IPS-15b (cell line): Measurements from ENCODE around the gene ZNF341.
A peak's percentile ranks its signal among the peaks of the same experiment; 100 is the strongest.

Experiments
- H3K27me3 ChIP-seq: one replicate; pipeline ENCODE4 v1.6.1; 2013; ENCODE audit warnings: low read length; ENCODE audit not compliant: control insufficient read depth, insufficient read depth
- H3K36me3 ChIP-seq: one replicate; pipeline ENCODE4 v1.6.1; 2013; ENCODE audit warnings: low read length; ENCODE audit not compliant: control insufficient read depth, insufficient read depth
- H3K4me1 ChIP-seq: one replicate; pipeline ENCODE4 v1.6.1; 2013; ENCODE audit warnings: mild to moderate bottlenecking, low read length; ENCODE audit not compliant: control insufficient read depth, insufficient read depth
- H3K4me3 ChIP-seq: one replicate; pipeline ENCODE4 v1.5.1; 2013; ENCODE audit warnings: low read depth, low read length
- H3K9ac ChIP-seq: one replicate; pipeline ENCODE4 v1.6.1; 2013; ENCODE audit warnings: low read depth, mild to moderate bottlenecking, low read length
- H3K9me3 ChIP-seq: one replicate; pipeline ENCODE4 v1.6.1; 2013; ENCODE audit warnings: mild to moderate bottlenecking, low read length; ENCODE audit not compliant: control insufficient read depth, insufficient read depth

The ZNF341 gene

DNA sequence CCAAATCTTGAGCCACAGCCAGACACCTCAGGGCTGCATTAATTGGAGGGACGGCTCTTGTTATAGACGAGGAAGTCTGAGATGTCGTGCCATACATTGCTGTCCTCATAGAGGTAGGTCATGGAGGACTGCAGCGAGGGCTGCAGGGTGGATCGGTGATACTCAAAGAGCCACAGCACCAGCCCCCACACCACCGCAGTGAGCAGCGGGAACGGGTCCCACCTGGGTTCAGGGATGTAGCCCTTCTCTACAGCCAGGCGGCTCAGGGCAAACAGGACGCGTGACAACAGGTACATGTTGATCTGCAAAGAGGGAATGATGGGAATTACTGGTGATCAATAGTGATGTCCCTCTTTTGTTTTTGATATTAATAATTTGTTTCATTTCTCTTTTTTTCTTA lies 24.1 kb upstream of the ZNF341 start:
- H3K36me3 ChIP-seq, result no peaks in the 10 kb centered on the region
- H3K4me1 ChIP-seq, result peaks cover 11% of the 10 kb centered on the region
- H3K4me3 ChIP-seq, result no peak overlapping the region
- H3K9ac ChIP-seq, result no peak overlapping the region
- no peaks in the 10 kb centered on the region for H3K27me3 ChIP-seq
- H3K9me3 ChIP-seq, result no peaks in the 10 kb centered on the region

- Histone ChIP-seq H3K36me3 (no peaks in the 10 kb centered on the region), H3K9ac (no peak overlapping the region), H3K27me3 (no peaks in the 10 kb centered on the region), H3K4me3 (no peak overlapping the region), H3K9me3 (no peaks in the 10 kb centered on the region), H3K4me1 (peaks cover 11% of the 10 kb centered on the region)
These were observed 22.4 kb upstream of the ZNF341 start for GRCh38 chr20:33709398-33709797.

- H3K4me1 ChIP-seq, result peaks cover 11% of the 10 kb centered on the region
- no peaks in the 10 kb centered on the region for H3K27me3 ChIP-seq
- H3K36me3 ChIP-seq, result no peaks in the 10 kb centered on the region
- no peaks in the 10 kb centered on the region for H3K9me3 ChIP-seq
- no peak overlapping the region for H3K9ac ChIP-seq
- H3K4me3 ChIP-seq, result peak overlapping the region; percentile 35
These were observed 21.8 kb upstream of the ZNF341 start for GRCh38 chr20:33709905-33710541.

DNA sequence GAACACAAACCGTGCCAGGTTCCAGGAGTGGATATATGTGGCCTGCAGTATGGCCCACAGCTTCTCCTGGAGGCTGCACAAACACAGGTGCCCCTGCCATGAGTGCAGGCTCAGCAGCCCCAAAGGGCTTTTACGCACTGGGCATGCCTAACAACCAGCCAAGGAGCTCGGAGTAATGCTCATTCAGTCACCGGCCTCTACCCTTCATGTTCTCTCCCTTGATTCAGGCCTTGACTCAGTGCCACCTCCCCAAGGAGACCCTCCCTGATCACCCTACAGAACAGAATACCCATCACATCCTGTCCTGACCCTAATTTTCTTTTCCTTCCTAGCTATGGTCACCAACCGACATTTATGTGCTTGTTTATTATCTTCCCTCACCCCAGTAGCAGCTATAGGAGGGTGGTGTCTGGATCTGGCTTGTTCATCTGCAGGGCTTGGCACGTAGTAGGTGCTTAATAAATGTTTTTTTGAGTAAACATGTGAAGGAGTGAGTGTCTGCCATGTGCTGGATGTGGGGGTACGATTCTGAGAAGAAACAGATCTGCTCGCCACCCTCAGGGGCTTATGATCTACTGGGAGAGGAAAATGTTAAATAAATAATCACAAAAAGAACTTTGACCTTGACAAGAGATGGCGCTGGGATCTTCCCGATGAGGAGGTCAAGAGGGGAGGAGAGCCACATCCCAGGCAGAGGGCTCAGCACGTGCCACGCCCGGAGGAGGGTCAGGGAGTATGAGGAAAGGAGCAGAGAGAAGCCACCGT lies 20.9 kb upstream of the ZNF341 start:
- peaks cover 11% of the 10 kb centered on the region for H3K4me1 ChIP-seq
- H3K36me3 ChIP-seq, result no peaks in the 10 kb centered on the region
- H3K4me3 ChIP-seq, result no peak overlapping the region
- no peaks in the 10 kb centered on the region for H3K9me3 ChIP-seq
- no peaks in the 10 kb centered on the region for H3K27me3 ChIP-seq
- no peak overlapping the region for H3K9ac ChIP-seq

DNA sequence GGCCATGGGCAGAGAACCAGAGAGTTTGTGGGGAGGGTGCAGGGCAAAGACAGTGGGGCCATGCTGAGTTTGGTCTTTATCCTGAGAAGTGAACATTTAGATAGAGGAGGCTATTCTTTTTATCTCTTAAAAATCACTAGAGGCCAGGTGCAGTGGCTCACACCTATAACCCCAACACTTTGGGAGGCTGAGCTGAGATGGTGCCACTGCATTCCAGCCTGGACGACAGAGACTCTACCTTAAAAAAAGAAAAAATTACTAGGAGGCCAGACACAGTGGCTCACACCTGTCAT lies 20.4 kb upstream of the ZNF341 start:
- Histone ChIP-seq H3K4me1 (peaks cover 11% of the 10 kb centered on the region), H3K27me3 (no peaks in the 10 kb centered on the region), H3K9me3 (no peaks in the 10 kb centered on the region), H3K4me3 (no peak overlapping the region), H3K36me3 (no peaks in the 10 kb centered on the region), H3K9ac (no peak overlapping the region)

DNA sequence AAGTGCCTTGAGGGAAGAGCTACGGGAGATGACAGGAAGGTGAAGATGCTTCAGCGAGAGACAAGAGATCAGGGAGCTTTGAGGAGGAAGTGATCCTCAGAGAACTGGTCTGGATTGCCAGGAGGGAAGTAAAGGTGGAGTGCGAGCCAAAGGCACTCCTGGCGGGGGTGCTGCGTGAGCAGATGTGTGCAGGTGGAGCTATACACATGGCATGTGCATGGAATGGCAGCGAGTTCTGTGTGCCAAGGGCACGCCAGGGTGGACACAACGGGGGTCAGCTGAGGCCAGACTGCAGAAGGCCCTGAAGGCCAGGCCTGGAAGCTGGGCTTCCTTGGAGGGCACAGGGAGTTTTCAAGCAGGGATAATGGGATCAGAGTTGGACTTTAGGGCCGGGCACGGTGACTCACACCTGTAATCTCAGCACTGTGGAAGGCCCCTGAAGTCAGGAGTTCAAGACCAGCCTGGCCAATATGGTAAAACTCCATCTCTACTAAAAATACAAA lies 17.9 kb upstream of the ZNF341 start:
- Histone ChIP-seq H3K4me3 (no peak overlapping the region), H3K27me3 (no peaks in the 10 kb centered on the region), H3K9ac (no peak overlapping the region), H3K4me1 (peaks cover 11% of the 10 kb centered on the region), H3K36me3 (no peaks in the 10 kb centered on the region), H3K9me3 (no peaks in the 10 kb centered on the region)

- no peak overlapping the region for H3K9ac ChIP-seq
- no peaks in the 10 kb centered on the region for H3K4me1 ChIP-seq
- H3K36me3 ChIP-seq, result no peaks in the 10 kb centered on the region
- no peak overlapping the region for H3K4me3 ChIP-seq
- no peaks in the 10 kb centered on the region for H3K27me3 ChIP-seq
- no peaks in the 10 kb centered on the region for H3K9me3 ChIP-seq
These were observed 15.3 kb upstream of the ZNF341 start for GRCh38 chr20:33716498-33716897.

GRCh38 chr20:33719277-33719988 lies 12.4 kb upstream of the ZNF341 start:
- H3K4me3 ChIP-seq, result peak overlapping the region; percentile 90
- no peaks in the 10 kb centered on the region for H3K36me3 ChIP-seq
- no peaks in the 10 kb centered on the region for H3K9me3 ChIP-seq
- H3K27me3 ChIP-seq, result no peaks in the 10 kb centered on the region
- no peaks in the 10 kb centered on the region for H3K4me1 ChIP-seq
- no peak overlapping the region for H3K9ac ChIP-seq

GRCh38 chr20:33719989-33720709 lies 11.6 kb upstream of the ZNF341 start, which contains the start of gene PXMP4:
TSS of gene PXMP4 (minus strand) at chr20:33720310. CDS start at chr20:33720207, 103 bp downstream.
- H3K9me3 ChIP-seq, result no peaks in the 10 kb centered on the region
- no peaks in the 10 kb centered on the region for H3K27me3 ChIP-seq
- no peaks in the 10 kb centered on the region for H3K4me1 ChIP-seq
- H3K4me3 ChIP-seq, result peak within 1 kb of the TSS; percentile 90
- H3K36me3 ChIP-seq, result no peaks in the 10 kb centered on the region
- no peak within 1 kb of the TSS for H3K9ac ChIP-seq

- no peaks in the 10 kb centered on the region for H3K36me3 ChIP-seq
- no peaks in the 10 kb centered on the region for H3K4me1 ChIP-seq
- no peak overlapping the region for H3K4me3 ChIP-seq
- H3K9ac ChIP-seq, result no peak overlapping the region
- no peaks in the 10 kb centered on the region for H3K27me3 ChIP-seq
- H3K9me3 ChIP-seq, result no peaks in the 10 kb centered on the region
These were observed 10.2 kb upstream of the ZNF341 start for GRCh38 chr20:33721391-33722140.
